CD4-positive, alpha-beta T cell (primary cell): ENCODE results near the gene GSAP. TPM values are rescaled to one million over a fixed set of nuclear protein-coding genes. Genes with fewer than 3 reads are reported as not detected.

Experiments used
- ATAC-seq: fragments of 200-7000 bp; cut with Tn5 transposase; one replicate; pipeline ENCODE4 v1.10.0; 2022; ENCODE audit warnings: mild to moderate bottlenecking; ENCODE audit not compliant: poor library complexity
- CTCF ChIA-PET: fragments of 350-600 bp; sonication (Branson Sonifier 250); formaldehyde crosslinking; loops from one replicate; lab custom pipeline; 2021; ENCODE audit warnings: antibody characterized with exemption, inconsistent platforms; lab: Charles Lee
- POLR2A ChIA-PET: fragments of 350-600 bp; sonication (Branson Sonifier 250); formaldehyde crosslinking; loops from one replicate; lab custom pipeline; 2021; ENCODE audit warnings: antibody characterized with exemption, inconsistent platforms; lab: Charles Lee
- DNase-seq, 14 experiments: peaks; one replicate each; pipeline ENCODE4 v3.0.0-alpha.2; 2013 to 2020; ENCODE audit warnings: mixed read lengths in 2 of 14
- H3K27ac ChIP-seq, 2 donors: one replicate each; pipeline versions ENCODE4 v1.5.1 to v1.7.0; 2013; ENCODE audit warnings: low read length in 2 of 2, low read depth in 1 of 2, mild to moderate bottlenecking in 1 of 2
- H3K27me3 ChIP-seq, 2 experiments: 1 replicate in 1 of 2; 2 replicates in 1 of 2; pipeline versions ENCODE4 v1.6.1 to v1.7.0; 2013; ENCODE audit warnings: low read length in 2 of 2, control low read depth in 1 of 2, mild to moderate bottlenecking in 1 of 2, moderate library complexity in 1 of 2; ENCODE audit not compliant: insufficient read depth in 2 of 2, control insufficient read depth in 1 of 2
- H3K36me3 ChIP-seq: one replicate; pipeline ENCODE4 v1.6.1; 2013; ENCODE audit warnings: low read length, control low read depth; ENCODE audit not compliant: insufficient read depth
- H3K4me1 ChIP-seq: one replicate; pipeline ENCODE4 v1.6.1; 2013; ENCODE audit warnings: low read length, control low read depth; ENCODE audit not compliant: insufficient read depth
- H3K4me3 ChIP-seq: one replicate; pipeline ENCODE4 v1.5.1; 2013; ENCODE audit warnings: mild to moderate bottlenecking, low read length, moderate library complexity
- H3K9me3 ChIP-seq, 2 experiments: 1 replicate in 1 of 2; 2 replicates in 1 of 2; pipeline versions ENCODE4 v1.6.1 to v1.7.0; 2013; ENCODE audit warnings: low read length in 2 of 2, mild to moderate bottlenecking in 2 of 2, control low read depth in 1 of 2, moderate library complexity in 1 of 2; ENCODE audit not compliant: control insufficient read depth in 1 of 2, insufficient read depth in 1 of 2
- H3K27ac Mint-ChIP-seq: one replicate; pipeline ENCODE4 v1.8.0; 2020; ENCODE audit warnings: mixed read lengths
- H3K27me3 Mint-ChIP-seq: one replicate; pipeline ENCODE4 v1.8.0; 2021; ENCODE audit warnings: mixed read lengths
- H3K36me3 Mint-ChIP-seq: one replicate; pipeline ENCODE4 v1.8.0; 2021; ENCODE audit warnings: low read depth, mixed read lengths
- H3K4me1 Mint-ChIP-seq: one replicate; pipeline ENCODE4 v1.8.0; 2021; ENCODE audit warnings: low read depth, mixed read lengths
- H3K4me3 Mint-ChIP-seq: one replicate; pipeline ENCODE4 v1.8.0; 2020; ENCODE audit warnings: mild to moderate bottlenecking, mixed read lengths
- H3K9me3 Mint-ChIP-seq: one replicate; pipeline ENCODE4 v1.8.0; 2020; ENCODE audit warnings: mixed read lengths
- intact Hi-C, 2 experiments: fragments of 100-400 bp; cut with DNase I in 1 of 2; cut with micrococcal nuclease in 1 of 2; formaldehyde crosslinking; loops; one replicate each; pipeline versions ENCODE4 v1.15.1 to v1.9.0; 2023 to 2025; cut with DNase I, micrococcal nuclease
- total RNA-seq, 174 experiments: library from RNA in 2 of 174; stranded (reverse) in 2 of 174; gene quantifications; one replicate each; pipeline ENCODE4 v1.2.3 and lab custom pipeline; 2021 to 2026
- TF ChIP-seq, protein P1 (sequence below): fragments of 200-600 bp; IDR thresholded peaks from one replicate; pipeline ENCODE4 v1.8.0; 2022; ENCODE audit warnings: antibody characterized with exemption, mild to moderate bottlenecking

The GSAP gene
- total RNA-seq, 2 experiments from 2014 or later = 19.1 to 19.5 TPM

DNA sequence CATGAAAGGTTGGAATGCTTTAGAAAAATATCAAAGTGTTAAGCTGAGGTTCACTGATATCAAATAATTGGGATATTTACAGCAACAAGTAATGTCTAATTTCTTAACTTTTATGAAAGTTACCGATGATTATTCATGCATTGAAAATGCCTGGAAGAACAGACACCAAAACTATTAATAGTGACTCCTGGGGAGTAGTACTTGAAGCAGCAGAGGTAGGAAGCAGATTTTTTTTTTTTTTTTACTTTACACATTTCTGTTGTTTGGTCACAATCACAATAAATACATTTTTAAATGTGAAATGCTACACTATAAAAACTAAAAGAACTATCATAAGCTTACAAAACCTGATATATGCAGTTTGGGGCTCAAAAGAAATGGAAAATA, 146.1 kb downstream of the GSAP start:
- H3K4me1 Mint-ChIP-seq = no peaks in the 10 kb centered on the region
- Histone ChIP-seq H3K4me1 (no peaks in the 10 kb centered on the region), H3K4me3 (no peak overlapping the region), H3K36me3 (peaks cover 4% of the 10 kb centered on the region), H3K27ac (no peak overlapping the region), H3K9me3 (no peaks in the 10 kb centered on the region), H3K27me3 (no peaks in the 10 kb centered on the region)
- H3K4me3 Mint-ChIP-seq = no peak overlapping the region
- no peak for DNase-seq
- ChIA-PET CTCF (interaction anchor here (1.8 kb wide), 1 partner anchor 23 kb away, joined by 4 read pairs; no protein-coding TSS in a partner anchor), POLR2A (no interaction called here)
- ATAC-seq = no peak
- no peaks in the 10 kb centered on the region for H3K27me3 Mint-ChIP-seq
- TF ChIP-seq, protein P1, sequence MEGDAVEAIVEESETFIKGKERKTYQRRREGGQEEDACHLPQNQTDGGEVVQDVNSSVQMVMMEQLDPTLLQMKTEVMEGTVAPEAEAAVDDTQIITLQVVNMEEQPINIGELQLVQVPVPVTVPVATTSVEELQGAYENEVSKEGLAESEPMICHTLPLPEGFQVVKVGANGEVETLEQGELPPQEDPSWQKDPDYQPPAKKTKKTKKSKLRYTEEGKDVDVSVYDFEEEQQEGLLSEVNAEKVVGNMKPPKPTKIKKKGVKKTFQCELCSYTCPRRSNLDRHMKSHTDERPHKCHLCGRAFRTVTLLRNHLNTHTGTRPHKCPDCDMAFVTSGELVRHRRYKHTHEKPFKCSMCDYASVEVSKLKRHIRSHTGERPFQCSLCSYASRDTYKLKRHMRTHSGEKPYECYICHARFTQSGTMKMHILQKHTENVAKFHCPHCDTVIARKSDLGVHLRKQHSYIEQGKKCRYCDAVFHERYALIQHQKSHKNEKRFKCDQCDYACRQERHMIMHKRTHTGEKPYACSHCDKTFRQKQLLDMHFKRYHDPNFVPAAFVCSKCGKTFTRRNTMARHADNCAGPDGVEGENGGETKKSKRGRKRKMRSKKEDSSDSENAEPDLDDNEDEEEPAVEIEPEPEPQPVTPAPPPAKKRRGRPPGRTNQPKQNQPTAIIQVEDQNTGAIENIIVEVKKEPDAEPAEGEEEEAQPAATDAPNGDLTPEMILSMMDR = no peak
- no peaks in the 10 kb centered on the region for H3K9me3 Mint-ChIP-seq
- H3K36me3 Mint-ChIP-seq = peaks cover 4% of the 10 kb centered on the region
- intact Hi-C loops = no loop called here
- no peak overlapping the region for H3K27ac Mint-ChIP-seq

DNA sequence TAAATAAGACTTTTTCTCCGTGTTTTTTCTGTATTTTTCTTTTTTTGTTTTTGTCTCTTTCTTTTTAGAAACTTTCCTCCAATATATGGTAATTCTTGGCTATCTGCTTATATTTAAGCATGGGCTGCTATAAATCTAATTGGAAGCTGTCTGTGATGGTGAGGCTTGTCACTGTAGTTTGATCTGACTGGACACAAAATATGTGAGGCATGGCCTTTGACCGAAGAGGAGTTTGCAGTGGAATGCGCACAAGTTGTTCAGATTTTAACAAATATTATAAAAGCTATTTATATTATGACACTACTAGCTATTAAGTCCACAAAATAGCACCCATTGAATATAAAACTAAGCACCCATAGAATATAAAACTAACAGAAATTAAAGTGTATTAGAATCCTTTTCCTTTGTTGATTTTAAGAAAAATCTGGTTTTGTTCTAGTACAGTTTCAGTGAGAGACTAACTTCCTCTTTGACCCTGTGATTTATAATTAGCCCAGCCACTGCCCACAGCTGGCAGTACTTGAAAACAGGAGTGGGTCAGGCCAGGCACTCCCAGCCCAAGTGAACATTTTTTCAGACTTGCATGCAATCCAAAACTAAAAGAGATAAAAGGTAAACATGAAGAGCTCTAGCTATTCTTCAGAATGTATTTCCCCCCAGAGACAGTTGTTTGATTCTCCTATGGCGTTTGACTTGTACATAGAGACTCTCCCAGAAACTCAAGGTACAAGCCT, 146.6 kb downstream of the GSAP start:
- DNase-seq = no peak
- Mint-ChIP-seq H3K27me3 (no peaks in the 10 kb centered on the region), H3K9me3 (no peaks in the 10 kb centered on the region), H3K4me3 (no peak overlapping the region), H3K36me3 (peaks cover 2% of the 10 kb centered on the region), H3K27ac (no peak overlapping the region), H3K4me1 (no peaks in the 10 kb centered on the region)
- H3K36me3 ChIP-seq = peaks cover 4% of the 10 kb centered on the region
- TF ChIP-seq, protein P1 = no peak
- no peaks in the 10 kb centered on the region for H3K27me3 ChIP-seq
- H3K9me3 ChIP-seq = no peaks in the 10 kb centered on the region
- POLR2A ChIA-PET = no interaction called here
- intact Hi-C loops = no loop called here
- CTCF ChIA-PET = interaction anchor here (1.8 kb wide), 1 partner anchor 22 kb away, joined by 4 read pairs; no protein-coding TSS in a partner anchor
- no peak for ATAC-seq
- no peak overlapping the region for H3K4me3 ChIP-seq
- H3K4me1 ChIP-seq = no peaks in the 10 kb centered on the region
- H3K27ac ChIP-seq = no peak overlapping the region

DNA sequence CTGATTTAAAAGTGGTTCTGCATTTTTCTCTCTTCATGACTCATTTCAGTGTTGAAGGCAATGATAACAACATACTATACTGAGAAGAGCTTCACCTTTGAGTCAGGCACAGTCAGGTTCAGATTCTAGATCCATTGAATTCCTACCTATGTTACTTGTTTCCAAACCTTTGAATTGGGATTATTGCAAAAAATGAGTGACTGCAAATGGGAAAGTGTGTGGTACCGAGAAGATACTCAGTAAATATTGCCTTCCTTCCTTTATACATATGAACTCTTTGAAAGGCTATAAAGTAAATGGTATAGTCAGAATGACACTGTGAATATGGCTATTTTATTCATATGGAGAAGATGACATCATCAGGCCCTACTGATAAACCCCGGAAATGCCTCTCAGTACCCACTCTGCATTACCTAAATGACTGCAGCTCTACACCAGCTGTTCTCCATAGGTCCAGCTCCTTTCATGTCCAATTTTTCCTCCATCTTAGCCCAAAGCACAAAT, 149.8 kb downstream of the GSAP start:
- Mint-ChIP-seq H3K9me3 (no peaks in the 10 kb centered on the region), H3K27me3 (no peaks in the 10 kb centered on the region), H3K4me1 (no peaks in the 10 kb centered on the region), H3K4me3 (no peak overlapping the region), H3K36me3 (no peaks in the 10 kb centered on the region), H3K27ac (no peak overlapping the region)
- Histone ChIP-seq H3K4me1 (no peaks in the 10 kb centered on the region), H3K36me3 (no peaks in the 10 kb centered on the region), H3K4me3 (no peak overlapping the region), H3K9me3 (no peaks in the 10 kb centered on the region), H3K27me3 (no peaks in the 10 kb centered on the region), H3K27ac (no peak overlapping the region)
- CTCF ChIA-PET = interaction anchor here (1.4 kb wide), 1 partner anchor 19 kb away, joined by 4 read pairs; no protein-coding TSS in a partner anchor
- POLR2A ChIA-PET = no interaction called here
- DNase-seq = no peak
- intact Hi-C loops = no loop called here
- ATAC-seq = no peak
- TF ChIP-seq, protein P1 = no peak
